HEK293 (cell line): ENCODE measurements around the gene PLB1.

Source experiments
- CTCF ChIA-PET: fragments of 350-600 bp; formaldehyde crosslinking; extraction: SDS; loops from one replicate; lab custom pipeline; 2021; ENCODE audit warnings: antibody characterized with exemption; lab: Yijun Ruan, JAX
- POLR2A ChIA-PET: fragments of 300-600 bp; formaldehyde crosslinking; extraction: SDS; loops from one replicate; lab custom pipeline; 2020; ENCODE audit warnings: antibody characterized with exemption, inconsistent platforms; lab: Yijun Ruan, JAX
- H3K27ac ChIP-seq: fragments of 200-500 bp; sonication (Bioruptor generic); 2 replicates; pipeline ENCODE4 v1.5.1; 2014; ENCODE audit warnings: low read depth, low read length, control low read depth, inconsistent platforms; ENCODE audit errors: extremely low read depth
- H3K36me3 ChIP-seq, 2 experiments: fragments of 200-500 bp in 1 of 2; sonication (Bioruptor generic) in 1 of 2; 1 replicate in 1 of 2; 2 replicates in 1 of 2; pipeline ENCODE4 v1.5.1; 2014 to 2017; ENCODE audit warnings: inconsistent platforms in 2 of 2, low read length in 2 of 2; ENCODE audit not compliant: control insufficient read depth in 2 of 2, insufficient read depth in 1 of 2
- H3K4me1 ChIP-seq: fragments of 200-500 bp; sonication (Bioruptor generic); 2 replicates; pipeline ENCODE4 v1.5.1; 2014; ENCODE audit warnings: mild to moderate bottlenecking, low read length, inconsistent platforms; ENCODE audit not compliant: control insufficient read depth, insufficient read depth
- H3K4me3 ChIP-seq: 2 replicates; pipeline ENCODE4 v1.5.1; 2011; ENCODE audit warnings: low read depth, mild to moderate bottlenecking, control low read depth, low read length, moderate library complexity
- H3K9me3 ChIP-seq: fragments of 200-500 bp; sonication (Bioruptor generic); 2 replicates; pipeline ENCODE4 v1.5.1; 2014; ENCODE audit warnings: low read depth, low read length, inconsistent platforms; ENCODE audit not compliant: control insufficient read depth, insufficient read depth
- EGR2 ChIP-seq: fragments of 450-650 bp; formaldehyde crosslinking; IDR thresholded peaks from 2 replicates; pipeline ENCODE4 v1.5.1; 2016; ENCODE audit warnings: low read depth, missing biosample characterization, missing genetic modification characterization
- OVOL3 ChIP-seq: fragments of 450-650 bp; formaldehyde crosslinking; IDR thresholded peaks from 2 replicates; pipeline ENCODE4 v1.5.1; 2016; ENCODE audit warnings: missing biosample characterization, missing genetic modification characterization
- REPIN1 ChIP-seq: fragments of 450-650 bp; formaldehyde crosslinking; IDR thresholded peaks from 2 replicates; pipeline ENCODE4 v1.5.1; 2017; ENCODE audit warnings: missing biosample characterization, missing genetic modification characterization, low read depth
- TCF7L2 ChIP-seq: IDR thresholded peaks from 2 replicates; pipeline ENCODE4 v1.6.1; 2011; ENCODE audit warnings: low read depth, mild to moderate bottlenecking, inconsistent platforms, low read length, moderate library complexity, borderline replicate concordance
- ZBTB26 ChIP-seq: fragments of 450-650 bp; formaldehyde crosslinking; optimal IDR thresholded peaks from 2 replicates; pipeline ENCODE3; 2016; ENCODE audit warnings: missing biosample characterization, mild to moderate bottlenecking, missing genetic modification characterization
- ZFHX2 ChIP-seq: fragments of 450-650 bp; formaldehyde crosslinking; conservative IDR thresholded peaks from 2 replicates; pipeline ENCODE4 v1.5.1; 2016; ENCODE audit warnings: missing biosample characterization, missing genetic modification characterization
- ZNF202 ChIP-seq: fragments of 450-650 bp; formaldehyde crosslinking; IDR thresholded peaks from 2 replicates; pipeline ENCODE4 v1.5.1; 2016; ENCODE audit warnings: missing biosample characterization, missing genetic modification characterization, borderline replicate concordance
- ZNF214 ChIP-seq: fragments of 450-650 bp; formaldehyde crosslinking; IDR thresholded peaks from 2 replicates; pipeline ENCODE4 v1.5.1; 2017; ENCODE audit warnings: missing biosample characterization, mild to moderate bottlenecking, missing genetic modification characterization, borderline replicate concordance
- ZNF324 ChIP-seq: fragments of 450-650 bp; formaldehyde crosslinking; IDR thresholded peaks from 2 replicates; pipeline ENCODE4 v1.5.1; 2016; ENCODE audit warnings: missing biosample characterization, missing genetic modification characterization
- ZNF433 ChIP-seq: fragments of 450-650 bp; formaldehyde crosslinking; IDR thresholded peaks from 2 replicates; pipeline ENCODE4 v1.5.1; 2016; ENCODE audit warnings: missing biosample characterization, missing genetic modification characterization, low read depth
- ZNF530 ChIP-seq: fragments of 450-650 bp; formaldehyde crosslinking; IDR thresholded peaks from 2 replicates; pipeline ENCODE4 v1.5.1; 2016; ENCODE audit warnings: low read depth, missing biosample characterization, missing genetic modification characterization
- ZNF658 ChIP-seq: fragments of 450-650 bp; formaldehyde crosslinking; IDR thresholded peaks from 2 replicates; pipeline ENCODE4; 2016; ENCODE audit warnings: missing biosample characterization, missing genetic modification characterization
- ZNF692 ChIP-seq: fragments of 450-650 bp; formaldehyde crosslinking; IDR thresholded peaks from 2 replicates; pipeline ENCODE4 v1.5.1; 2016; ENCODE audit warnings: missing biosample characterization, missing genetic modification characterization
- ZNF76 ChIP-seq: fragments of 450-650 bp; formaldehyde crosslinking; IDR thresholded peaks from 2 replicates; pipeline ENCODE4; 2016; ENCODE audit warnings: low read depth, missing biosample characterization, missing genetic modification characterization, borderline replicate concordance
- ZNF776 ChIP-seq: fragments of 450-650 bp; formaldehyde crosslinking; IDR thresholded peaks from 2 replicates; pipeline ENCODE4 v1.5.0; 2017; ENCODE audit warnings: missing biosample characterization, missing genetic modification characterization, borderline replicate concordance
- ZNF791 ChIP-seq: fragments of 450-650 bp; formaldehyde crosslinking; IDR thresholded peaks from 2 replicates; pipeline ENCODE4 v1.5.1; 2016; ENCODE audit warnings: missing biosample characterization, missing genetic modification characterization
- ZNF837 ChIP-seq: fragments of 450-650 bp; formaldehyde crosslinking; IDR thresholded peaks from 2 replicates; pipeline ENCODE4 v1.5.1; 2016; ENCODE audit warnings: missing biosample characterization, missing genetic modification characterization
- TF ChIP-seq, protein P1 (sequence below): fragments of 450-650 bp; formaldehyde crosslinking; conservative IDR thresholded peaks from 2 replicates; pipeline ENCODE4 v1.5.1; 2016; ENCODE audit warnings: low read depth, missing biosample characterization, missing genetic modification characterization

Gene PLB1

GRCh38 chr2:28446531-28446930, 49.3 kb upstream of the PLB1 start:
- H3K36me3 ChIP-seq: no peaks in the 10 kb centered on the region
- POLR2A ChIA-PET: interaction anchor here (0.6 to 1.6 kb wide), 2 partner anchors 10 to 647 kb away, joined by 4 to 6 read pairs; no protein-coding TSS in a partner anchor
- TF ChIP-seq ZNF791 (tag by site-specific recombination) (no peak), ZNF692 (no peak)
- TF ChIP-seq, protein P1, sequence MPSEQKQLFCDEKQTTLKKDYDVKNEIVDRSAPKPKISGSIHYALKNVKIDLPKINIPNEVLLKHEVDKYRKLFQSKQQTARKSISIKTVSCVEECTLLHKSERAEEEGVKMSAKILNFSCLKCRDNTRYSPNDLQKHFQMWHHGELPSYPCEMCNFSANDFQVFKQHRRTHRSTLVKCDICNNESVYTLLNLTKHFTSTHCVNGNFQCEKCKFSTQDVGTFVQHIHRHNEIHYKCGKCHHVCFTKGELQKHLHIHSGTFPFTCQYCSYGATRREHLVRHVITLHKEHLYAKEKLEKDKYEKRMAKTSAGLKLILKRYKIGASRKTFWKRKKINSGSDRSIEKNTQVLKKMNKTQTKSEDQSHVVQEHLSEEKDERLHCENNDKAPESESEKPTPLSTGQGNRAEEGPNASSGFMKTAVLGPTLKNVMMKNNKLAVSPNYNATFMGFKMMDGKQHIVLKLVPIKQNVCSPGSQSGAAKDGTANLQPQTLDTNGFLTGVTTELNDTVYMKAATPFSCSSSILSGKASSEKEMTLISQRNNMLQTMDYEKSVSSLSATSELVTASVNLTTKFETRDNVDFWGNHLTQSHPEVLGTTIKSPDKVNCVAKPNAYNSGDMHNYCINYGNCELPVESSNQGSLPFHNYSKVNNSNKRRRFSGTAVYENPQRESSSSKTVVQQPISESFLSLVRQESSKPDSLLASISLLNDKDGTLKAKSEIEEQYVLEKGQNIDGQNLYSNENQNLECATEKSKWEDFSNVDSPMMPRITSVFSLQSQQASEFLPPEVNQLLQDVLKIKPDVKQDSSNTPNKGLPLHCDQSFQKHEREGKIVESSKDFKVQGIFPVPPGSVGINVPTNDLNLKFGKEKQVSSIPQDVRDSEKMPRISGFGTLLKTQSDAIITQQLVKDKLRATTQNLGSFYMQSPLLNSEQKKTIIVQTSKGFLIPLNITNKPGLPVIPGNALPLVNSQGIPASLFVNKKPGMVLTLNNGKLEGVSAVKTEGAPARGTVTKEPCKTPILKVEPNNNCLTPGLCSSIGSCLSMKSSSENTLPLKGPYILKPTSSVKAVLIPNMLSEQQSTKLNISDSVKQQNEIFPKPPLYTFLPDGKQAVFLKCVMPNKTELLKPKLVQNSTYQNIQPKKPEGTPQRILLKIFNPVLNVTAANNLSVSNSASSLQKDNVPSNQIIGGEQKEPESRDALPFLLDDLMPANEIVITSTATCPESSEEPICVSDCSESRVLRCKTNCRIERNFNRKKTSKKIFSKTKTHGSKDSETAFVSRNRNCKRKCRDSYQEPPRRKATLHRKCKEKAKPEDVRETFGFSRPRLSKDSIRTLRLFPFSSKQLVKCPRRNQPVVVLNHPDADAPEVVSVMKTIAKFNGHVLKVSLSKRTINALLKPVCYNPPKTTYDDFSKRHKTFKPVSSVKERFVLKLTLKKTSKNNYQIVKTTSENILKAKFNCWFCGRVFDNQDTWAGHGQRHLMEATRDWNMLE (tag by site-specific recombination): no peak
- TF ChIP-seq, all 188 proteins: peak for 0
- Histone ChIP-seq H3K4me1 (peaks cover 3% of the 10 kb centered on the region; the same call in 1 of the 2 replicates), H3K27ac (no peak overlapping the region), H3K9me3 (no peaks in the 10 kb centered on the region), H3K4me3 (no peak overlapping the region)
- CTCF ChIA-PET: interaction anchor here (0.6 kb wide), 1 partner anchor 16 kb away, joined by 3 read pairs; no protein-coding TSS in a partner anchor

DNA sequence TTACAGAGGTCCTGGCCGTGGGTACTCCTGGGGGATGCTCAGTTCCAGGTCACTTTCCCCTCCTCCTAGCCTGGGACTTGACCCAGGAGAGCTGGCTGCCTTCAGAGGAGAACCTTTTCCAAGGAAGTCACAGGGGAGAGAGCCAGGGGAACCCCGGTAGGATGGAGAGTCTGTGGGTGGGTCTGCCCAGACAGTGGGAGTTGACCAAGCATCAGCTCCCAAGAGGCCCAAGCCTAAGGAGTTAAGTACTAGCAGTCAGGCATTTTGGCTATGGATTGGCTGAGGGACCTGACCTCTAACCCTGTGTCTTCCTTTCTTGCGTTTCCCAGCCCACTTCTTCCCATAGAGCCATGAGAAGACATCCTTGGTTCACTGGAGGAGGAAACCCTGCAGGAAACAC, 48.8 kb upstream of the PLB1 start:
- no peaks in the 10 kb centered on the region for H3K36me3 ChIP-seq
- no peak overlapping the region for H3K27ac ChIP-seq
- ChIA-PET POLR2A (interaction anchor here (0.6 to 1.6 kb wide), 2 partner anchors 10 to 648 kb away, joined by 4 to 6 read pairs; no protein-coding TSS in a partner anchor), CTCF (no interaction called here)
- no peak overlapping the region for H3K4me3 ChIP-seq
- H3K9me3 ChIP-seq: no peaks in the 10 kb centered on the region
- peak; percentile 30; the same call in 1 of the 2 replicates for TF ChIP-seq ZFHX2 (tag by site-specific recombination)
- 0 out of 2 replicates have a peak, but pooled peaks have one; percentile 10 for TF ChIP-seq EGR2 (tag by site-specific recombination)
- no peak for TF ChIP-seq OVOL3 (tag by site-specific recombination)
- no peak for TF ChIP-seq ZNF530 (tag by site-specific recombination)
- peaks cover 3% of the 10 kb centered on the region; the same call in 1 of the 2 replicates for H3K4me1 ChIP-seq

GRCh38 chr2:28447943-28448792, 47.7 kb upstream of the PLB1 start:
- Histone ChIP-seq H3K4me1 (peaks cover 3% of the 10 kb centered on the region; the same call in 1 of the 2 replicates), H3K9me3 (no peaks in the 10 kb centered on the region), H3K4me3 (no peak overlapping the region), H3K36me3 (no peaks in the 10 kb centered on the region), H3K27ac (no peak overlapping the region)
- TF ChIP-seq ZNF324 (tag by site-specific recombination) (no peak), ZNF433 (tag by site-specific recombination) (no peak), TCF7L2 (no peak), ZNF776 (tag by site-specific recombination) (no peak), ZNF76 (tag by site-specific recombination) (no peak), ZNF658 (tag by site-specific recombination) (no peak), ZNF837 (no peak), ZNF214 (tag by site-specific recombination) (no peak), ZBTB26 (tag by site-specific recombination) (no peak), ZNF202 (tag by site-specific recombination) (no peak), REPIN1 (tag by site-specific recombination) (no peak)
- CTCF ChIA-PET: interaction anchor here (0.5 to 1.9 kb wide), 2 partner anchors 744 to 753 kb away, joined by 3 to 6 read pairs; no protein-coding TSS in a partner anchor
- POLR2A ChIA-PET: no interaction called here
